MCF 10A (cell line): ENCODE results near the gene CSE1L. TPM values are rescaled to one million over a fixed set of nuclear protein-coding genes. Genes with fewer than 3 reads are reported as not detected.
A peak's percentile ranks its signal among the peaks of the same experiment; 100 is the strongest.

Experiments
- BruUV-seq: library from RNA; stranded (reverse); fragments of 400-500 nt; replicated peaks from 2 replicates; lab custom pipeline; 2021; lab: Mats Ljungman, UMichigan
- CTCF ChIA-PET: fragments of 300-600 bp; sonication (Branson Sonifier 250); formaldehyde crosslinking; extraction: SDS; loops from one replicate; lab custom pipeline; 2021; ENCODE audit warnings: antibody characterized with exemption, inconsistent platforms; lab: Yijun Ruan, JAX
- POLR2A ChIA-PET: fragments of 300-600, 350-650 bp; sonication (Branson Sonifier 250); formaldehyde crosslinking; extraction: SDS; loops from one replicate; lab custom pipeline; 2020; ENCODE audit warnings: antibody characterized with exemption, inconsistent platforms; lab: Yijun Ruan, JAX
- DNase-seq: peaks from one replicate; pipeline ENCODE4 v3.0.0-alpha.2; 2018; ENCODE audit not compliant: unreplicated experiment
- H3K27ac Mint-ChIP-seq: one replicate; pipeline ENCODE4 v1.8.0; 2022; ENCODE audit warnings: mild to moderate bottlenecking, low read depth, mixed read lengths; ENCODE audit not compliant: unreplicated experiment
- H3K27me3 Mint-ChIP-seq: one replicate; pipeline ENCODE4 v1.8.0; 2022; ENCODE audit warnings: mixed read lengths; ENCODE audit not compliant: insufficient read depth, unreplicated experiment
- H3K36me3 Mint-ChIP-seq: one replicate; pipeline ENCODE4 v1.8.0; 2022; ENCODE audit warnings: mild to moderate bottlenecking, moderate library complexity, mixed read lengths; ENCODE audit not compliant: insufficient read depth, unreplicated experiment
- H3K4me1 Mint-ChIP-seq: one replicate; pipeline ENCODE4 v1.8.0; 2022; ENCODE audit warnings: mixed read lengths; ENCODE audit not compliant: insufficient read depth, unreplicated experiment
- H3K4me3 Mint-ChIP-seq: one replicate; pipeline ENCODE4 v1.8.0; 2022; ENCODE audit warnings: mild to moderate bottlenecking, moderate library complexity, mixed read lengths; ENCODE audit not compliant: unreplicated experiment
- H3K9me3 Mint-ChIP-seq: one replicate; pipeline ENCODE4 v1.8.0; 2022; ENCODE audit warnings: mixed read lengths; ENCODE audit not compliant: unreplicated experiment
- intact Hi-C: fragments of 100-400 bp; cut with micrococcal nuclease; formaldehyde crosslinking; loops from 2 replicates; pipeline ENCODE4 v1.14.1; 2022
- total RNA-seq: library from RNA; stranded (reverse); gene quantifications from 2 replicates; pipeline ENCODE4 v1.2.3, GENCODE V29; 2022
- TF ChIP-seq, protein P1 (sequence below): fragments of 200-600 bp; IDR thresholded peaks from one replicate; pipeline ENCODE4 v1.8.0; 2022; ENCODE audit warnings: antibody characterized with exemption, mild to moderate bottlenecking; ENCODE audit not compliant: unreplicated experiment

The CSE1L gene
- total RNA-seq, 1 experiment from 2014 or later, result 101 TPM

DNA sequence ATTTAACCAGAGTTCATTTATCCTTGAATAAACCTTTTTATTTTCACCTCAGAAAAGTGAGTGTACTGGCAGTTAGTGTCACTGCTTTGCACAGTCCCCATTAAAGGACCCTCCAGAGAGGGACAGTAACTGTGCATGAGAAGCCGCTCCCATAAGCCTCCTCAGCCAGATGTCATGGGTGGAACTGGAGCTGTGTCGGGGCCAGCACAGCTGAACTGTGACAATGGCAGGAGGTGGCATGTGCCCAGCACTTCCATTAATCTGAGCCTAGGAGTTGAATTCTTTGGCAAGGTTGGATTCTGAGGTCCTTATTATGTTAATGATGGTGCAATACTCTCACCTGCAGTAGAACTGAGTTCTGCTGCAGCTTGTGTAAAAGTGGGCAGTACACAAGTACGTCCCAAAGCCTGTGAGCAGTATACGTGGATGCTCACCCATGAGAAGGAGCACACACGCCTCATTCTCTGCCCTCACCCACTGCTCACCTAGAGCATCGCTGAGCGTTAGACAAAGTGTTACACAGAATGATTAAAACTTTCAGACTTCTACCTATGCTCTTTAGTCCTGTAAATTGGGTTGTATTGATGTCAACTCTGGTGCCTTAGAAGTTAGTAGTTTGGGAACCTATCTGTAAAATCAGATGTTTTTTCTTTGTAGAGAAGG is 11.9 kb upstream of the CSE1L start:
- Mint-ChIP-seq H3K4me3 (no peak overlapping the region), H3K27me3 (no peaks in the 10 kb centered on the region), H3K36me3 (peaks cover 67% of the 10 kb centered on the region), H3K4me1 (no peaks in the 10 kb centered on the region), H3K9me3 (no peaks in the 10 kb centered on the region), H3K27ac (no peak overlapping the region)
- intact Hi-C loops, result no loop called here
- ChIA-PET CTCF (no interaction called here), POLR2A (interaction anchor here (0.7 to 1.0 kb wide), 2 partner anchors 12 to 30 kb away, joined by 4 to 7 read pairs; partner anchors contain the start of gene CSE1L)
- DNase-seq, result no peak
- TF ChIP-seq, protein P1, sequence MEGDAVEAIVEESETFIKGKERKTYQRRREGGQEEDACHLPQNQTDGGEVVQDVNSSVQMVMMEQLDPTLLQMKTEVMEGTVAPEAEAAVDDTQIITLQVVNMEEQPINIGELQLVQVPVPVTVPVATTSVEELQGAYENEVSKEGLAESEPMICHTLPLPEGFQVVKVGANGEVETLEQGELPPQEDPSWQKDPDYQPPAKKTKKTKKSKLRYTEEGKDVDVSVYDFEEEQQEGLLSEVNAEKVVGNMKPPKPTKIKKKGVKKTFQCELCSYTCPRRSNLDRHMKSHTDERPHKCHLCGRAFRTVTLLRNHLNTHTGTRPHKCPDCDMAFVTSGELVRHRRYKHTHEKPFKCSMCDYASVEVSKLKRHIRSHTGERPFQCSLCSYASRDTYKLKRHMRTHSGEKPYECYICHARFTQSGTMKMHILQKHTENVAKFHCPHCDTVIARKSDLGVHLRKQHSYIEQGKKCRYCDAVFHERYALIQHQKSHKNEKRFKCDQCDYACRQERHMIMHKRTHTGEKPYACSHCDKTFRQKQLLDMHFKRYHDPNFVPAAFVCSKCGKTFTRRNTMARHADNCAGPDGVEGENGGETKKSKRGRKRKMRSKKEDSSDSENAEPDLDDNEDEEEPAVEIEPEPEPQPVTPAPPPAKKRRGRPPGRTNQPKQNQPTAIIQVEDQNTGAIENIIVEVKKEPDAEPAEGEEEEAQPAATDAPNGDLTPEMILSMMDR, result no peak
- BruUV-seq, result no TSS peak

DNA sequence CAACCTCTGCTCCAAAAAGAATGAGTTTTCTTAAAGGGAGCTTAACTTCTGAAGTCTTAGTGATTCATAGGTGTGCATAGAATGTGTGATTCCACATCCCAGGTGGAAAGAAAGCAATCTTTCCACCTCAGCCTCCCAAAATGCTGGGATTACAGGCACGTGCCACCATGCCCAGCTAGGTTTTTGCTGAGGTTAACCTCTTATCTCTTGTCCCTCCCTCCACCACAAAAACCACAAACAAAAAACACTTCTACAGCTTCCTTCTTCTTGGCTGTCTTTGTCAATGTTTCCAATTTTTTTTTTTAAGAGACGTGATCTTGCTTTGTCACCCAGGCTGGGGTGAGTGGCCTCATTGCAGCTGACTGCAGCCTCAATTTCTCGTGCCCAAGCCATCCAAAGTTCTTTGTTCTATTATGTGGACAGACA is 8.1 kb upstream of the CSE1L start:
- H3K36me3 Mint-ChIP-seq, result peaks cover 45% of the 10 kb centered on the region
- DNase-seq, result no peak
- no peaks in the 10 kb centered on the region for H3K9me3 Mint-ChIP-seq
- H3K4me1 Mint-ChIP-seq, result no peaks in the 10 kb centered on the region
- no peak overlapping the region for H3K4me3 Mint-ChIP-seq
- intact Hi-C loops, result no loop called here
- H3K27ac Mint-ChIP-seq, result no peak overlapping the region
- CTCF ChIA-PET, result interaction anchor here (0.7 to 1.5 kb wide), 3 partner anchors 8 to 184 kb away, joined by 3 to 6 read pairs (median 3); no protein-coding TSS in a partner anchor
- H3K27me3 Mint-ChIP-seq, result no peaks in the 10 kb centered on the region
- POLR2A ChIA-PET, result interaction anchor here (0.6 to 4.0 kb wide), 6 partner anchors 9 to 649 kb away, joined by 3 to 35 read pairs (median 3); partner anchors contain the start of gene CSE1L
- TF ChIP-seq, protein P1, result no peak
- no TSS peak for BruUV-seq

DNA sequence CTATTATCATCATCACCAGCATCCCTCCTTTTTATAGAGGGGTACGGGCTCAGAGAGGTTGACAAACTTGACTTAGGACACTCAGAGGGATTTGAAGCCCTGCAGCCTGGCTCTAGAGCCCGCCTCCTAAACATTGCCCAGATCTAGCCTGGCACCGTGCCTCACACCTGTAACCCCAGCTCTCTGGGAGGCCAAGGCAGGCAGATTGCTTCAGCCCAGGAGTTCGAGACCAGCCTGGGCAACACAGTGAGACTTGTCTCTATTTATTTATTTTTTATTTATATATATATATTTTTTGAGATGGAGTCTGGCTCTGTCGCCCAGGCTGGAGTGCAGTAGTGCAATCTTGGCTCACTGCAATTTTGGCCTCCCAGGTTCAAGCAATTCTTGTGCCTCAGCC is 6.3 kb upstream of the CSE1L start:
- CTCF ChIA-PET, result interaction anchor here (1.2 kb wide), 1 partner anchor 12 kb away, joined by 3 read pairs; no protein-coding TSS in a partner anchor
- Mint-ChIP-seq H3K27me3 (no peaks in the 10 kb centered on the region), H3K36me3 (peaks cover 27% of the 10 kb centered on the region)

DNA sequence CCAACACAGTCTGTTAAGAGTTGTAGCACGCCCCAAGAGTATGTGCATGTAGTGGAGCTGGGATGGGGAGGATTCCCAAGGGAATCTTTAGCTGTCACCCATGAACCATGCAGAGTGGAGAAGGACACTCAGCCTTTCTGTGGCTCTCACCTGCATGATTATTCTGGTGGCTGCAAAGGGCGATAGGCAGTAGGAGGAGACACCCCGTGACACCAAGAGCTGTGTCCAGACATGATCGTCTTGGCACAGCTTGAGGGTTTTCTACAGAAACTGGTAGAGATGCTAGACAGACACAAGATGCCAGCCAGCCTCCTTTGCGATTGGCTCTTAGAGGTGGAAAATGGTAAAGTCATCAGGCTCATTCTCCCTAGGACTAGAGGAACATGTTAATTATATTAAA is 3.1 kb upstream of the CSE1L start:
- POLR2A ChIA-PET, result interaction anchor here (0.5 to 1.5 kb wide), 7 partner anchors 13 to 864 kb away, joined by 3 to 6 read pairs (median 3); no protein-coding TSS in a partner anchor

More for the DNA sequence above, 6.3 kb upstream of the CSE1L start:
- no TSS peak for BruUV-seq
- H3K4me3 Mint-ChIP-seq, result no peak overlapping the region
- no peak overlapping the region for H3K27ac Mint-ChIP-seq
- no peaks in the 10 kb centered on the region for H3K4me1 Mint-ChIP-seq
- intact Hi-C loops, result no loop called here
- no peak for DNase-seq
- TF ChIP-seq, protein P1, result no peak
- POLR2A ChIA-PET, result interaction anchor here (0.7 kb wide), 1 partner anchor 1073 kb away, joined by 3 read pairs; the partner anchor contains the start of gene UBE2V1
- H3K9me3 Mint-ChIP-seq, result no peaks in the 10 kb centered on the region

More for the DNA sequence above, 3.1 kb upstream of the CSE1L start:
- DNase-seq, result peak; percentile 54
- CTCF ChIA-PET, result interaction anchor here (0.7 kb wide), 1 partner anchor 11 kb away, joined by 3 read pairs; no protein-coding TSS in a partner anchor
- BruUV-seq, result no TSS peak
- Mint-ChIP-seq H3K36me3 (peaks cover 17% of the 10 kb centered on the region), H3K27ac (no peak overlapping the region), H3K4me3 (no peak overlapping the region), H3K4me1 (peaks cover 15% of the 10 kb centered on the region), H3K9me3 (no peaks in the 10 kb centered on the region), H3K27me3 (no peaks in the 10 kb centered on the region)
- intact Hi-C loops, result no loop called here
- TF ChIP-seq, protein P1, result no peak
